H1 (cell line): ENCODE results near the gene NELFCD.

ENCODE experiments used
- CEBPB ChIP-seq: IDR thresholded peaks from 2 replicates; pipeline ENCODE4 v1.6.1; 2012; ENCODE audit warnings: low read depth, low read length
- CREB1 ChIP-seq: IDR thresholded peaks from 2 replicates; pipeline ENCODE4 v1.6.1; 2012; ENCODE audit warnings: inconsistent platforms
- GABPA ChIP-seq: IDR thresholded peaks from 2 replicates; pipeline ENCODE4 v1.6.1; 2011; ENCODE audit warnings: mild to moderate bottlenecking, low read length, moderate library complexity, borderline replicate concordance; ENCODE audit not compliant: insufficient read depth
- HDAC2 ChIP-seq, 2 experiments: fragments of 300-600 bp in 1 of 2; sonication (generic) in 1 of 2; IDR thresholded peaks; 2 replicates each; pipeline ENCODE4 v1.6.1; 2011 to 2012; ENCODE audit warnings: low read depth in 2 of 2, low read length in 2 of 2, mild to moderate bottlenecking in 2 of 2, moderate library complexity in 2 of 2, borderline replicate concordance in 1 of 2, inconsistent platforms in 1 of 2
- JUN ChIP-seq: IDR thresholded peaks from 2 replicates; pipeline ENCODE4 v1.6.1; 2011; ENCODE audit warnings: low read depth, mild to moderate bottlenecking, improper control_type of control experiment, low read length
- MAX ChIP-seq: IDR thresholded peaks from 2 replicates; pipeline ENCODE4 v1.6.1; 2012; ENCODE audit warnings: inconsistent platforms
- POLR2A ChIP-seq, 2 experiments: IDR thresholded peaks; 1 replicate in 1 of 2; 2 replicates in 1 of 2; pipeline ENCODE4 v1.6.1; 2011; ENCODE audit warnings: low read depth in 2 of 2, low read length in 2 of 2, mild to moderate bottlenecking in 2 of 2; ENCODE audit errors: control extremely low read depth in 1 of 2
- RAD21 ChIP-seq, 2 experiments: IDR thresholded peaks in 1 of 2; conservative IDR thresholded peaks in 1 of 2; 2 replicates each; pipeline ENCODE4 v1.6.1; 2011; ENCODE audit warnings: low read depth in 2 of 2, low read length in 2 of 2, improper control_type of control experiment in 1 of 2, inconsistent platforms in 1 of 2, mild to moderate bottlenecking in 1 of 2, moderate library complexity in 1 of 2
- TF ChIP-seq, protein P1 (sequence below), 3 experiments: IDR thresholded peaks; 1 replicate in 2 of 3; 2 replicates in 1 of 3; pipeline versions ENCODE4 v1.5.1 to v1.6.1; 2011; ENCODE audit warnings: low read length in 3 of 3, mild to moderate bottlenecking in 3 of 3, inconsistent platforms in 2 of 3, low read depth in 1 of 3, moderate library complexity in 1 of 3; ENCODE audit not compliant: insufficient read depth in 1 of 3; ENCODE audit errors: control extremely low read depth in 1 of 3

GRCh38 chr20:59018817-59019216, 37.8 kb downstream of the NELFCD start:
- TF ChIP-seq CREB1 (no peak), GABPA (no peak), POLR2A (IDR thresholded peaks at IDR 0.05; ENCODE audit: control extremely low read depth in 1 of 2, low read depth in 2 of 2, low read length in 2 of 2) (no peak), MAX (no peak), JUN (no peak), RAD21 (IDR thresholded peaks at IDR 0.05 in 1 of 2, conservative IDR thresholded peaks at IDR 0.05 in 1 of 2; ENCODE audit: low read depth in 2 of 2, low read length in 2 of 2) (no peak), CEBPB (no peak), HDAC2 (IDR thresholded peaks at IDR 0.05; ENCODE audit: borderline replicate concordance in 1 of 2, low read depth in 2 of 2, low read length in 2 of 2) (no peak)
- TF ChIP-seq, protein P1, sequence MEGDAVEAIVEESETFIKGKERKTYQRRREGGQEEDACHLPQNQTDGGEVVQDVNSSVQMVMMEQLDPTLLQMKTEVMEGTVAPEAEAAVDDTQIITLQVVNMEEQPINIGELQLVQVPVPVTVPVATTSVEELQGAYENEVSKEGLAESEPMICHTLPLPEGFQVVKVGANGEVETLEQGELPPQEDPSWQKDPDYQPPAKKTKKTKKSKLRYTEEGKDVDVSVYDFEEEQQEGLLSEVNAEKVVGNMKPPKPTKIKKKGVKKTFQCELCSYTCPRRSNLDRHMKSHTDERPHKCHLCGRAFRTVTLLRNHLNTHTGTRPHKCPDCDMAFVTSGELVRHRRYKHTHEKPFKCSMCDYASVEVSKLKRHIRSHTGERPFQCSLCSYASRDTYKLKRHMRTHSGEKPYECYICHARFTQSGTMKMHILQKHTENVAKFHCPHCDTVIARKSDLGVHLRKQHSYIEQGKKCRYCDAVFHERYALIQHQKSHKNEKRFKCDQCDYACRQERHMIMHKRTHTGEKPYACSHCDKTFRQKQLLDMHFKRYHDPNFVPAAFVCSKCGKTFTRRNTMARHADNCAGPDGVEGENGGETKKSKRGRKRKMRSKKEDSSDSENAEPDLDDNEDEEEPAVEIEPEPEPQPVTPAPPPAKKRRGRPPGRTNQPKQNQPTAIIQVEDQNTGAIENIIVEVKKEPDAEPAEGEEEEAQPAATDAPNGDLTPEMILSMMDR (IDR thresholded peaks at IDR 0.05; ENCODE audit: control extremely low read depth in 1 of 3, insufficient read depth in 1 of 3, low read depth in 1 of 3, low read length in 3 of 3), result no peak
